Fibroblast of skin of left quadriceps (primary cell): ENCODE data around the gene FABP3.

Experiments used
- DNase-seq, 2 experiments: peaks; one replicate each; pipeline ENCODE4 v3.0.0-alpha.2; 2013; ENCODE audit warnings: low read depth in 2 of 2

The FABP3 gene

GRCh38 chr1:31315902-31316301 lies 57.0 kb downstream of the FABP3 start:
- no peak for DNase-seq
